Smooth muscle cell (in vitro differentiated cells): ENCODE results near the gene MAB21L2. TPM values are rescaled to one million over a fixed set of nuclear protein-coding genes. Genes with fewer than 3 reads are reported as not detected.

Experiments
- DNase-seq: peaks from one replicate; lab custom pipeline; 2025; ENCODE audit not compliant: unreplicated experiment; lab: John Stamatoyannopoulos, UW
- H2AFZ ChIP-seq: fragments of 200-600 bp; sonication (generic); 2 replicates; pipeline ENCODE4 v1.6.0; 2016; ENCODE audit warnings: antibody characterized with exemption, low read depth, mild to moderate bottlenecking
- H3F3A ChIP-seq: fragments of 200-600 bp; sonication (generic); 2 replicates; pipeline ENCODE4 v1.6.0; 2017; ENCODE audit warnings: antibody characterized with exemption, low read depth
- H3K27ac ChIP-seq: fragments of 200-600 bp; sonication (generic); 2 replicates; pipeline ENCODE4 v1.5.1; 2016; ENCODE audit warnings: low read depth, mild to moderate bottlenecking
- H3K27me3 ChIP-seq: fragments of 200-600 bp; sonication (generic); 2 replicates; pipeline ENCODE4 v1.6.1; 2016; ENCODE audit warnings: low read depth, mild to moderate bottlenecking
- H3K36me3 ChIP-seq: fragments of 200-600 bp; sonication (generic); 2 replicates; pipeline ENCODE4 v1.5.1; 2016; ENCODE audit warnings: low read depth
- H3K4me1 ChIP-seq: fragments of 200-600 bp; sonication (generic); 2 replicates; pipeline ENCODE4 v1.5.1; 2016; ENCODE audit warnings: low read depth
- H3K4me2 ChIP-seq: fragments of 200-600 bp; sonication (generic); 2 replicates; pipeline ENCODE4 v1.6.0; 2016; ENCODE audit warnings: mild to moderate bottlenecking
- H3K4me3 ChIP-seq: fragments of 200-600 bp; sonication (generic); 2 replicates; pipeline ENCODE4 v1.5.1; 2016; ENCODE audit warnings: mild to moderate bottlenecking
- H3K79me2 ChIP-seq: fragments of 200-600 bp; sonication (generic); 2 replicates; pipeline ENCODE4 v1.6.0; 2016; ENCODE audit warnings: low read depth, mild to moderate bottlenecking
- H3K9ac ChIP-seq: fragments of 200-600 bp; sonication (generic); 2 replicates; pipeline ENCODE4 v1.6.0; 2016; ENCODE audit warnings: low read depth
- H3K9me3 ChIP-seq: fragments of 200-600 bp; sonication (generic); replicated peaks from 2 replicates; pipeline ENCODE4 v1.5.1; 2016; ENCODE audit warnings: low read depth
- H4K20me1 ChIP-seq: fragments of 200-600 bp; sonication (generic); 2 replicates; pipeline ENCODE4 v1.6.0; 2016; ENCODE audit warnings: low read depth
- CTCF ChIP-seq: fragments of 200-600 bp; sonication (generic); IDR thresholded peaks from 2 replicates; pipeline ENCODE4 v1.5.1; 2017; ENCODE audit warnings: borderline replicate concordance, mild to moderate bottlenecking, antibody characterized with exemption; ENCODE audit not compliant: insufficient read depth, poor library complexity, severe bottlenecking
- WGBS: methylation state at CpG from one replicate; pipeline ENCODE4 v1.1.7; 2016; ENCODE audit warnings: low lambda C conversion rate; 5-methylcytosine and 5-hydroxymethylcytosine counted together
- polyA plus RNA-seq: library from polyadenylated mRNA; unstranded; fragments of >200 nt; fragmentation: Nextera tagmentation; extraction: Ambion mirVana; gene quantifications from 2 replicates; pipeline ENCODE4 v1.2.1, GENCODE V29; 2016
- total RNA-seq: library from RNA; depleted of rRNA; stranded (reverse); fragments of >200 nt; gene quantifications from 2 replicates; pipeline ENCODE4 v1.2.3, GENCODE V29; 2014

Gene MAB21L2
- total and polyA plus RNA-seq, 2 experiments from 2014 or later = 0.17 to 1.7 TPM

- Histone ChIP-seq H3F3A (no peaks in the 10 kb centered on the region), H3K27me3 (peaks cover 84% of the 10 kb centered on the region), H3K79me2 (no peaks in the 10 kb centered on the region), H3K9ac (no peak overlapping the region), H4K20me1 (peaks cover 57% of the 10 kb centered on the region), H3K27ac (no peak overlapping the region), H2AFZ (no peak overlapping the region), H3K4me2 (peak overlapping the region; percentile 93), H3K4me1 (peaks cover 34% of the 10 kb centered on the region), H3K36me3 (no peaks in the 10 kb centered on the region), H3K4me3 (peak overlapping the region; percentile 50), H3K9me3 (no peaks in the 10 kb centered on the region)
- DNase-seq = no peak
- 1% methylated on average over 66 of the region's 66 CpGs for WGBS
- no peak for TF ChIP-seq CTCF
These were observed 1.5 kb downstream of the MAB21L2 start for GRCh38 chr4:150583287-150584110.

- Histone ChIP-seq H3K4me3 (peak overlapping the region; percentile 50), H3K36me3 (no peaks in the 10 kb centered on the region), H3K4me2 (peak overlapping the region; percentile 93), H3K4me1 (peaks cover 31% of the 10 kb centered on the region), H4K20me1 (peaks cover 48% of the 10 kb centered on the region), H3F3A (no peaks in the 10 kb centered on the region), H3K27ac (no peak overlapping the region), H3K9ac (no peak overlapping the region), H3K9me3 (no peaks in the 10 kb centered on the region), H2AFZ (no peak overlapping the region), H3K27me3 (peaks cover 76% of the 10 kb centered on the region), H3K79me2 (no peaks in the 10 kb centered on the region)
- no peak for TF ChIP-seq CTCF
- DNase-seq = no peak
- 23% methylated on average over 11 of the region's 11 CpGs for WGBS
These were observed 2.4 kb downstream of the MAB21L2 start for GRCh38 chr4:150584111-150584915.

GRCh38 chr4:150585611-150586010 is 3.7 kb downstream of the MAB21L2 start:
- DNase-seq = no peak
- Histone ChIP-seq H3K4me3 (no peak overlapping the region), H3K36me3 (no peaks in the 10 kb centered on the region), H3K9me3 (no peaks in the 10 kb centered on the region), H4K20me1 (peaks cover 35% of the 10 kb centered on the region), H3K4me2 (no peak overlapping the region), H2AFZ (no peak overlapping the region), H3F3A (no peaks in the 10 kb centered on the region), H3K79me2 (no peaks in the 10 kb centered on the region), H3K9ac (no peak overlapping the region), H3K27ac (no peak overlapping the region), H3K4me1 (peaks cover 28% of the 10 kb centered on the region), H3K27me3 (peaks cover 63% of the 10 kb centered on the region)
- TF ChIP-seq CTCF = no peak
- 89% methylated on average over 1 of the region's 1 CpG for WGBS
